HFFc6 (cell line): ENCODE data around the gene CCNI. TPM values are rescaled to one million over a fixed set of nuclear protein-coding genes. Genes with fewer than 3 reads are reported as not detected.
A peak's percentile ranks its signal among the peaks of the same experiment; 100 is the strongest.

ENCODE experiments used
- DNase-seq: peaks from one replicate; pipeline ENCODE4 v3.0.0-alpha.2; 2018
- H3K27ac Mint-ChIP-seq: 2 replicates; pipeline ENCODE4 v1.8.0; 2020; ENCODE audit warnings: mild to moderate bottlenecking, mixed read lengths
- H3K27me3 Mint-ChIP-seq: 2 replicates; pipeline ENCODE4 v1.8.0; 2021; ENCODE audit warnings: mild to moderate bottlenecking, moderate library complexity, mixed read lengths; ENCODE audit not compliant: insufficient read depth
- H3K36me3 Mint-ChIP-seq: 2 replicates; pipeline ENCODE4 v1.8.0; 2021; ENCODE audit warnings: low read depth, mixed read lengths
- H3K4me1 Mint-ChIP-seq: 2 replicates; pipeline ENCODE4 v1.8.0; 2020; ENCODE audit warnings: low read depth, mixed read lengths
- H3K4me3 Mint-ChIP-seq: 2 replicates; pipeline ENCODE4 v1.8.0; 2020; ENCODE audit warnings: mild to moderate bottlenecking, moderate library complexity, mixed read lengths
- H3K9me3 Mint-ChIP-seq: 2 replicates; pipeline ENCODE4 v1.8.0; 2020; ENCODE audit warnings: mild to moderate bottlenecking, mixed read lengths
- CTCF ChIP-seq: fragments of 200-600 bp; sonication (generic); IDR thresholded peaks from 2 replicates; pipeline ENCODE4 v1.5.0; 2021; ENCODE audit warnings: antibody characterized with exemption, mild to moderate bottlenecking
- long read RNA-seq: library from polyadenylated mRNA; unstranded; transcript quantifications from one replicate; pipeline ENCODE4 v2.0.0, GENCODE V29; 2019
- total RNA-seq, 6 experiments: library from RNA; stranded (reverse); fragmentation: NEBNext Ultra II Directional; extraction: Animal tissue kit (Norgen Biotek cat#: 25700); gene quantifications; 2 replicates in 1 of 6; 3 replicates in 5 of 6; pipeline ENCODE4 v1.2.3, GENCODE V29; 2021

The CCNI gene
- total RNA-seq, result 100 to 1,000 TPM; 132 to 210 (median 179) TPM
- long read RNA-seq, transcript CCNI-201 (7 exons, 2,772 nt), result major isoform, 77 of 122 reads
- long read RNA-seq, partial matches to known transcripts, result 9 of 122 reads
- long read RNA-seq, other reads (novel, unspliced or antisense), result 36 of 122 reads

- Mint-ChIP-seq H3K4me1 (peaks cover 17% of the 10 kb centered on the region), H3K4me3 (no peak within 1 kb of the TSS; the same call in 1 of the 2 replicates), H3K27me3 (peaks cover 9% of the 10 kb centered on the region), H3K27ac (no peak within 1 kb of the TSS; the same call in 1 of the 2 replicates), H3K36me3 (peaks cover 4% of the 10 kb centered on the region; the same call in 1 of the 2 replicates), H3K9me3 (no peaks in the 10 kb centered on the region)
- TF ChIP-seq CTCF, result no peak
- DNase-seq, result peak; percentile 92
Observed at GRCh38 chr4:77075869-77076799, at the start of gene CCNI. TSS of gene CCNI (minus strand) at chr4:77075989. CDS start at chr4:77066362, 9,627 bp downstream.

- no peaks in the 10 kb centered on the region for H3K36me3 Mint-ChIP-seq
- no peak for DNase-seq
Observed at GRCh38 chr4:77124576-77124975, 48.8 kb upstream of the CCNI start.

GRCh38 chr4:77123411-77123810 is 47.6 kb upstream of the CCNI start:
- H3K27ac Mint-ChIP-seq, result no peak overlapping the region
- H3K9me3 Mint-ChIP-seq, result no peaks in the 10 kb centered on the region
- H3K4me1 Mint-ChIP-seq, result no peaks in the 10 kb centered on the region
- DNase-seq, result no peak
- H3K27me3 Mint-ChIP-seq, result peaks cover 36% of the 10 kb centered on the region
- TF ChIP-seq CTCF, result no peak
- no peak overlapping the region for H3K4me3 Mint-ChIP-seq
- H3K36me3 Mint-ChIP-seq, result no peaks in the 10 kb centered on the region

More at GRCh38 chr4:77124576-77124975, 48.8 kb upstream of the CCNI start:
- no peak overlapping the region for H3K4me3 Mint-ChIP-seq
- H3K27ac Mint-ChIP-seq, result no peak overlapping the region
- no peaks in the 10 kb centered on the region for H3K4me1 Mint-ChIP-seq
- TF ChIP-seq CTCF, result no peak
- peaks cover 33% of the 10 kb centered on the region for H3K27me3 Mint-ChIP-seq
- H3K9me3 Mint-ChIP-seq, result no peaks in the 10 kb centered on the region

- H3K36me3 Mint-ChIP-seq, result no peaks in the 10 kb centered on the region
- no peak overlapping the region for H3K27ac Mint-ChIP-seq
- no peak for DNase-seq
- no peaks in the 10 kb centered on the region for H3K9me3 Mint-ChIP-seq
- peaks cover 36% of the 10 kb centered on the region for H3K27me3 Mint-ChIP-seq
- no peaks in the 10 kb centered on the region for H3K4me1 Mint-ChIP-seq
- TF ChIP-seq CTCF, result no peak
- no peak overlapping the region for H3K4me3 Mint-ChIP-seq
Observed at GRCh38 chr4:77122656-77123055, 46.9 kb upstream of the CCNI start.

- Mint-ChIP-seq H3K27me3 (peaks cover 36% of the 10 kb centered on the region), H3K9me3 (no peaks in the 10 kb centered on the region), H3K27ac (no peak overlapping the region), H3K4me1 (no peaks in the 10 kb centered on the region), H3K4me3 (no peak overlapping the region), H3K36me3 (no peaks in the 10 kb centered on the region)
- TF ChIP-seq CTCF, result no peak
- DNase-seq, result no peak
Observed at GRCh38 chr4:77121736-77122240, 46.0 kb upstream of the CCNI start.
